Measurements from ENCODE around the gene SLC12A9.

SLC12A9 gene

DNA sequence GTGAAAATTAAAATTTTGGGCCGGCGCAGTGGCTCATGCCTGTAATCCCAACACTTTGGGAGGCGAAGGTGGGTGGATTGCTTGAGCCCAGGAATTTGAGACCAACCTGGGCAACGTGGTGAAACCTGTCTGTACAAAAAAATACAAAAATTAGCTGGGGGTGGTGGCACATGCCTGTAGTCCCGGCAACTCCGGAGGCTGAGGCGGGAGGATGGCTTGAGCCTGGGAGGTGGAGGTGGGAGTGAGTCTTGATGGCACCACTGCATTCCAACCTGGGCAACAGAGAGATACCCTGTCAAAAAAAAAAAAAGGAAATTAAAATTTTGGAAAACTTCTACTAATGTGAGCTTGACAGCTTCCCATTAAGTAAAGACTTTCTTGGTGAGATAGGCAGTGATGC, 25.5 kb downstream of the SLC12A9 start:
- H3K36me3 ChIP-seq (ENCODE audit: control insufficient read depth in 1 of 2, insufficient read depth in 2 of 2, low read depth in 1 of 2, low read length in 2 of 2): peaks cover 63 to 76% of the 10 kb centered on the region in 2 experiments
- no peak overlapping the region for H2AFZ ChIP-seq (ENCODE audit: low read depth, low read length)
- H3K18ac ChIP-seq (ENCODE audit: low read depth in 1 of 2, low read length in 2 of 2): no peak overlapping the region
- no peak overlapping the region for H3K4ac ChIP-seq (ENCODE audit: low read depth in 1 of 2, low read length in 2 of 2)
- H3K4me2 ChIP-seq (ENCODE audit: low read length, poor library complexity, severe bottlenecking): no peak overlapping the region
- H3K23ac ChIP-seq (ENCODE audit: low read length in 2 of 2): no peak overlapping the region
- no peak overlapping the region for H3K14ac ChIP-seq (ENCODE audit: low read length in 2 of 2)
- H2BK12ac ChIP-seq (ENCODE audit: low read length in 2 of 2): no peak overlapping the region
- no peak overlapping the region for H2AK5ac ChIP-seq (ENCODE audit: low read length, severe bottlenecking)
- no peaks in the 10 kb centered on the region for H3K27me3 ChIP-seq (ENCODE audit: control insufficient read depth in 1 of 2, insufficient read depth in 1 of 2, low read length in 2 of 2)
- no peak overlapping the region for H4K91ac ChIP-seq (ENCODE audit: low read length)
- peaks cover 22% of the 10 kb centered on the region for H3K79me1 ChIP-seq (replicated peaks; ENCODE audit: low read length, poor library complexity, severe bottlenecking)
- no peaks in the 10 kb centered on the region for H3K9me3 ChIP-seq (ENCODE audit: control insufficient read depth, low read length)
- no peak overlapping the region for H3K4me3 ChIP-seq (ENCODE audit: insufficient read depth in 1 of 2, low read depth in 1 of 2, low read length in 2 of 2)
- no peak overlapping the region for H2BK120ac ChIP-seq (ENCODE audit: low read depth, low read length)
- H3K4me1 ChIP-seq (ENCODE audit: control insufficient read depth, insufficient read depth, low read depth, low read length): peaks cover 23% of the 10 kb centered on the region
- peak overlapping the region; percentile 29 for H3K9ac ChIP-seq (ENCODE audit: low read length)
- no peak overlapping the region for H4K8ac ChIP-seq (ENCODE audit: low read length)
- no peak overlapping the region for H2BK15ac ChIP-seq (ENCODE audit: low read depth, poor library complexity, severe bottlenecking)
- DNase-seq: no peak
- no peak overlapping the region for H3K27ac ChIP-seq (ENCODE audit: low read length, poor library complexity, severe bottlenecking)
- WGBS: 90% methylated on average over 7 of the region's 7 CpGs
- no peak overlapping the region for H2BK5ac ChIP-seq (ENCODE audit: low read depth, low read length, poor library complexity, severe bottlenecking)

DNA sequence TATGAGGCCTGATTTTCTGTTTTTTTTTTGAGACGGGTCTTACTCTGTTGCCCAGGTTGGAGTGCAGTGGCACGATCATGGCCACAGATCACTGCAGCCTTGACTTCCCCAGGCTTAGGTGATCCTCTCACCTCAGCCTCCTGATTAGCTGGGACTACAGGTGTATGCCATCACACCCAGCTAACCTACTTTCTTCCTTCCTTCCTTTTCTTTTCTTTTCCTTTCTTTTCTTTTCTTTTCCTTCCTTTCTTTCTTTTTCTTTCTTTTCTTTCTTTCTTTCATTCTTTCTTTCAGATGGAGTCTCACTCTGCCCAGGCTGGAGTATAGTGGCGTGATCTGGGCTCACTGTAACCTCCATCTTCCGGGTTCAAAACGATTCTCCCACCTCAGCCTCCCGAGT, 26.2 kb downstream of the SLC12A9 start:
- Histone ChIP-seq H3K27ac (ENCODE audit: low read length, poor library complexity, severe bottlenecking) (no peak overlapping the region), H3K4me1 (ENCODE audit: control insufficient read depth, insufficient read depth, low read depth, low read length) (peaks cover 23% of the 10 kb centered on the region), H2BK15ac (ENCODE audit: low read depth, poor library complexity, severe bottlenecking) (no peak overlapping the region), H2BK12ac (ENCODE audit: low read length in 2 of 2) (no peak overlapping the region), H4K8ac (ENCODE audit: low read length) (no peak overlapping the region), H2AFZ (ENCODE audit: low read depth, low read length) (no peak overlapping the region), H3K4ac (ENCODE audit: low read depth in 1 of 2, low read length in 2 of 2) (no peak overlapping the region), H2AK5ac (ENCODE audit: low read length, severe bottlenecking) (no peak overlapping the region), H4K91ac (ENCODE audit: low read length) (no peak overlapping the region), H3K14ac (ENCODE audit: low read length in 2 of 2) (no peak overlapping the region), H3K4me2 (ENCODE audit: low read length, poor library complexity, severe bottlenecking) (no peak overlapping the region), H2BK120ac (ENCODE audit: low read depth, low read length) (no peak overlapping the region), H3K4me3 (ENCODE audit: insufficient read depth in 1 of 2, low read depth in 1 of 2, low read length in 2 of 2) (no peak overlapping the region), H3K9ac (ENCODE audit: low read length) (peak overlapping the region; percentile 29), H3K79me1 (replicated peaks; ENCODE audit: low read length, poor library complexity, severe bottlenecking) (peaks cover 25% of the 10 kb centered on the region), H3K9me3 (ENCODE audit: control insufficient read depth, low read length) (no peaks in the 10 kb centered on the region), H3K18ac (ENCODE audit: low read depth in 1 of 2, low read length in 2 of 2) (no peak overlapping the region), H3K23ac (ENCODE audit: low read length in 2 of 2) (no peak overlapping the region), H3K36me3 (ENCODE audit: control insufficient read depth in 1 of 2, insufficient read depth in 2 of 2, low read depth in 1 of 2, low read length in 2 of 2) (peaks cover 63 to 76% of the 10 kb centered on the region in 2 experiments), H2BK5ac (ENCODE audit: low read depth, low read length, poor library complexity, severe bottlenecking) (no peak overlapping the region), H3K27me3 (ENCODE audit: control insufficient read depth in 1 of 2, insufficient read depth in 1 of 2, low read length in 2 of 2) (no peaks in the 10 kb centered on the region)
- DNase-seq: no peak
- WGBS: 98% methylated on average over 6 of the region's 6 CpGs

DNA sequence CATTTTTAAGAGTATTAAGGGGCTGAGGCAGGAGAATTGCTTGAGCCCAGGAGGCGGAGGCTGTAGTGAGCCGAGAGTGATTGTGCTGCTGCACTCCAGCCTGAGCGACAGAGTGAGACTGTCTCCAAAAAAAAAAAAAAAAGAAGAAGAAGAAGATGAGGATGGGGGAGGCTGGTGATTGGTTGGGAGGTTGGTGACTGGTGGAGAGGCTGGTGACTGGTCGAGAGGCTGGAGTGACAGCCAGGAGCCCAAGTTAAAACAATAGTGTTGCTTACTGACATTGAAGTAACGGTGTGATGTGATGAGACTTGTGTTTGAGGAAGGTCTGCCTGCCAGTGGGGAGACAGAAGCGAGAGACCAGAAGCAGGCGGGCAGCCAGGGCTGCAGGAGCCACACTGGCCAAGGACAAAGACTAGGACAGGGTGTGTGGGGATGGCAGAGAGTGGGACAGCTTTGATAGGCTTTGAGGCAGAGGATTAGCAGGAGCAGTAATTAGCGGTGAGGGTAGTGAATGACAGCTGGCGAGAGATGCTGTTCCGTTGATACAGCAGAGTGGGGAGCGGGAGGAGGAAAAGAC, 27.3 kb downstream of the SLC12A9 start:
- Histone ChIP-seq H3K4me1 (ENCODE audit: control insufficient read depth, insufficient read depth, low read depth, low read length) (peaks cover 16% of the 10 kb centered on the region), H3K18ac (ENCODE audit: low read depth in 1 of 2, low read length in 2 of 2) (no peak overlapping the region), H3K4me2 (ENCODE audit: low read length, poor library complexity, severe bottlenecking) (no peak overlapping the region), H3K9me3 (ENCODE audit: control insufficient read depth, low read length) (no peaks in the 10 kb centered on the region), H3K9ac (ENCODE audit: low read length) (peak overlapping the region; percentile 18), H3K14ac (ENCODE audit: low read length in 2 of 2) (no peak overlapping the region), H3K36me3 (ENCODE audit: control insufficient read depth in 1 of 2, insufficient read depth in 2 of 2, low read depth in 1 of 2, low read length in 2 of 2) (peaks cover 65 to 78% of the 10 kb centered on the region in 2 experiments), H2BK120ac (ENCODE audit: low read depth, low read length) (no peak overlapping the region), H3K27me3 (ENCODE audit: control insufficient read depth in 1 of 2, insufficient read depth in 1 of 2, low read length in 2 of 2) (no peaks in the 10 kb centered on the region), H3K79me1 (replicated peaks; ENCODE audit: low read length, poor library complexity, severe bottlenecking) (peaks cover 28% of the 10 kb centered on the region), H2AK5ac (ENCODE audit: low read length, severe bottlenecking) (no peak overlapping the region), H3K23ac (ENCODE audit: low read length in 2 of 2) (peak overlapping the region in 1 of 2 experiments; percentile 85), H3K27ac (ENCODE audit: low read length, poor library complexity, severe bottlenecking) (no peak overlapping the region), H3K4ac (ENCODE audit: low read depth in 1 of 2, low read length in 2 of 2) (no peak overlapping the region), H2BK5ac (ENCODE audit: low read depth, low read length, poor library complexity, severe bottlenecking) (no peak overlapping the region), H2BK15ac (ENCODE audit: low read depth, poor library complexity, severe bottlenecking) (no peak overlapping the region), H2BK12ac (ENCODE audit: low read length in 2 of 2) (peak overlapping the region in 1 of 2 experiments; percentile 57), H2AFZ (ENCODE audit: low read depth, low read length) (no peak overlapping the region), H3K4me3 (ENCODE audit: insufficient read depth in 1 of 2, low read depth in 1 of 2, low read length in 2 of 2) (no peak overlapping the region), H4K91ac (ENCODE audit: low read length) (no peak overlapping the region), H4K8ac (ENCODE audit: low read length) (peak overlapping the region; percentile 64)
- no peak for DNase-seq
- 92% methylated on average over 11 of the region's 11 CpGs for WGBS

DNA sequence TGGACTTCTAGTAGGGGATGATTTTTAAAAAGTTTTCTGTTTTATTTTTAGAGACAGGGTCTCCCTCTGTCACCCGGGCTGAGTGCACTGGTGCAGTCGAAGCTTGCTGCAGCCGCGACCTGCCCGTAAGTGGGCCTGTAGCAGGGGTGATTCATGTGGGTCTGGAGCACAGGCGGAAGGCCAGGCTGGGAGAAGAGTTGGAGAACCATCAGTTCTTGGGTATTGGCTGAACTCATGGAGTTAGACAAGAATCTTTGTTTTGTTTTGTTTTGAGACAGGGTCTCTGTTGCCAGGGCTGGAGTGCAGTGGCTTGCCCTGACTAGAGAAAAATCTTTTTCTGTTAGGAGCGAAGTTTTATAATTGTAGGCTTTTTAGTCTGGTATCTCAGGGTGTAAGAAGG, 28.1 kb downstream of the SLC12A9 start:
- no peak overlapping the region for H3K14ac ChIP-seq (ENCODE audit: low read length in 2 of 2)
- H3K9ac ChIP-seq (ENCODE audit: low read length): no peak overlapping the region
- no peak overlapping the region for H3K18ac ChIP-seq (ENCODE audit: low read depth in 1 of 2, low read length in 2 of 2)
- no peak for DNase-seq
- H3K4me2 ChIP-seq (ENCODE audit: low read length, poor library complexity, severe bottlenecking): no peak overlapping the region
- H3K4me3 ChIP-seq (ENCODE audit: insufficient read depth in 1 of 2, low read depth in 1 of 2, low read length in 2 of 2): no peak overlapping the region
- no peak overlapping the region for H2AK5ac ChIP-seq (ENCODE audit: low read length, severe bottlenecking)
- no peak overlapping the region for H2BK15ac ChIP-seq (ENCODE audit: low read depth, poor library complexity, severe bottlenecking)
- no peaks in the 10 kb centered on the region for H3K27me3 ChIP-seq (ENCODE audit: control insufficient read depth in 1 of 2, insufficient read depth in 1 of 2, low read length in 2 of 2)
- H3K27ac ChIP-seq (ENCODE audit: low read length, poor library complexity, severe bottlenecking): no peak overlapping the region
- WGBS: 91% methylated on average over 7 of the region's 7 CpGs
- H3K4ac ChIP-seq (ENCODE audit: low read depth in 1 of 2, low read length in 2 of 2): no peak overlapping the region
- peaks cover 32% of the 10 kb centered on the region for H3K79me1 ChIP-seq (replicated peaks; ENCODE audit: low read length, poor library complexity, severe bottlenecking)
- H3K36me3 ChIP-seq (ENCODE audit: control insufficient read depth in 1 of 2, insufficient read depth in 2 of 2, low read depth in 1 of 2, low read length in 2 of 2): peaks cover 74 to 87% of the 10 kb centered on the region in 2 experiments
- H3K9me3 ChIP-seq (ENCODE audit: control insufficient read depth, low read length): no peaks in the 10 kb centered on the region
- H2BK120ac ChIP-seq (ENCODE audit: low read depth, low read length): no peak overlapping the region
- peaks cover 16% of the 10 kb centered on the region for H3K4me1 ChIP-seq (ENCODE audit: control insufficient read depth, insufficient read depth, low read depth, low read length)
- no peak overlapping the region for H4K91ac ChIP-seq (ENCODE audit: low read length)
- H2AFZ ChIP-seq (ENCODE audit: low read depth, low read length): no peak overlapping the region
- H3K23ac ChIP-seq (ENCODE audit: low read length in 2 of 2): no peak overlapping the region
- no peak overlapping the region for H2BK12ac ChIP-seq (ENCODE audit: low read length in 2 of 2)
- no peak overlapping the region for H2BK5ac ChIP-seq (ENCODE audit: low read depth, low read length, poor library complexity, severe bottlenecking)
- H4K8ac ChIP-seq (ENCODE audit: low read length): no peak overlapping the region
